Measurements from ENCODE around the gene IFNB1.

DNA sequence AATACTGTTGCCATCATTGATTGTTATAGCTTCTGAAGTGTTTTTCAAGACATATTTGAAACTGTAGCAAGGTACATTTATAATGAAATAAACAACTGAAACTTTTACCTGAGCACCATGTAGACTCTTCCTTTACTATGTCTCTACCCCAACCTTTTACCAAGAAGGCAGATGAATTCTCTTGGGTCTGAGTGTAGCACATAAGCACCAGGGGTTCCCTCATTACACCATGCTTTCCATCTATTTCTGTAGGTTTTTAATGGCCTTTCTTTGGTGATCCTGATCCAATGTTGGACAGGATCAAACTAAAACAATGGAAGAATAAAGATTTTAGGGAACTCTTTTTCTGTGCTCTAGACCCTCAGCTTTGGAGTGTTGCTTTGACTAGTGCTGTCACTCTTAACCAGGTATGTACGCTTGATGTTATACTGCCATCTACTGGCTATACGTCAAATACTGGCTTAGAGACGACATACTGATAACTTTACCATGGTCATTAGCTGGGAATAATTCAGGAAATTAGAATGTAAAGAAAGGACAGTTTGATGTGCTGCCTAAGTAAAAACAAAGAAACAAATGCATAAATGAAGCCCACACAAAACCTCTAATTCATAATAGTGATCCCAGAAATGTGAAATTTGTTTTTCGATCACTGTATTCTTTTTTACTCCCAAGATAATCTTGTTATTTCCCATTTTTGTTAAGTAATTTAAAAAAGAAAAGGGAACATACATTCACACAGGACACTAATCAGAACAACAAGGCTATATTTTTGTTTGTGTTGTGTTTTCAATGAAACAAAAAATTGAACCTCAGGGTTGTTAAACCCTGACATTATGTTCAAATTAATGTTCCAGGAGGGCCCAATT, 33.2 kb upstream of the IFNB1 start:
- TF ChIP-seq, protein P1, sequence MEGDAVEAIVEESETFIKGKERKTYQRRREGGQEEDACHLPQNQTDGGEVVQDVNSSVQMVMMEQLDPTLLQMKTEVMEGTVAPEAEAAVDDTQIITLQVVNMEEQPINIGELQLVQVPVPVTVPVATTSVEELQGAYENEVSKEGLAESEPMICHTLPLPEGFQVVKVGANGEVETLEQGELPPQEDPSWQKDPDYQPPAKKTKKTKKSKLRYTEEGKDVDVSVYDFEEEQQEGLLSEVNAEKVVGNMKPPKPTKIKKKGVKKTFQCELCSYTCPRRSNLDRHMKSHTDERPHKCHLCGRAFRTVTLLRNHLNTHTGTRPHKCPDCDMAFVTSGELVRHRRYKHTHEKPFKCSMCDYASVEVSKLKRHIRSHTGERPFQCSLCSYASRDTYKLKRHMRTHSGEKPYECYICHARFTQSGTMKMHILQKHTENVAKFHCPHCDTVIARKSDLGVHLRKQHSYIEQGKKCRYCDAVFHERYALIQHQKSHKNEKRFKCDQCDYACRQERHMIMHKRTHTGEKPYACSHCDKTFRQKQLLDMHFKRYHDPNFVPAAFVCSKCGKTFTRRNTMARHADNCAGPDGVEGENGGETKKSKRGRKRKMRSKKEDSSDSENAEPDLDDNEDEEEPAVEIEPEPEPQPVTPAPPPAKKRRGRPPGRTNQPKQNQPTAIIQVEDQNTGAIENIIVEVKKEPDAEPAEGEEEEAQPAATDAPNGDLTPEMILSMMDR (IDR thresholded peaks at IDR 0.05), result peak; percentile 97
- TF ChIP-seq EZH2 (IDR thresholded peaks at IDR 0.05), result no peak

Data from neural progenitor cell (in vitro differentiated cells).